OCI-LY7 (cell line): ENCODE data around the gene INSYN2B.

ENCODE experiments used
- CTCF ChIP-seq: fragments of 200-600 bp; sonication (generic); conservative IDR thresholded peaks from 2 replicates; pipeline ENCODE4 v1.5.1; 2014; ENCODE audit warnings: mild to moderate bottlenecking, antibody characterized with exemption, low read length, moderate library complexity, mixed read lengths
- EZH2phosphoT487 ChIP-seq: fragments of 200-600 bp; sonication (generic); IDR thresholded peaks from 2 replicates; pipeline ENCODE4 v1.6.1; 2018; ENCODE audit warnings: low read depth, borderline replicate concordance, mild to moderate bottlenecking, mixed run types, antibody characterized with exemption, low read length, moderate library complexity, mixed read lengths

GRCh38 chr5:169970911-169971765 lies 9.2 kb downstream of the INSYN2B start:
- TF ChIP-seq CTCF, result no peak
- no peak for TF ChIP-seq EZH2phosphoT487
